ENCODE data around the gene CDK5RAP1.
A peak's percentile ranks its signal among the peaks of the same experiment; 100 is the strongest.
"Not testable (repeated sequence)": the region's sequence is repeated elsewhere in the genome, so short reads cannot be mapped to it uniquely, and the experiment has no call there.

CDK5RAP1 gene

DNA sequence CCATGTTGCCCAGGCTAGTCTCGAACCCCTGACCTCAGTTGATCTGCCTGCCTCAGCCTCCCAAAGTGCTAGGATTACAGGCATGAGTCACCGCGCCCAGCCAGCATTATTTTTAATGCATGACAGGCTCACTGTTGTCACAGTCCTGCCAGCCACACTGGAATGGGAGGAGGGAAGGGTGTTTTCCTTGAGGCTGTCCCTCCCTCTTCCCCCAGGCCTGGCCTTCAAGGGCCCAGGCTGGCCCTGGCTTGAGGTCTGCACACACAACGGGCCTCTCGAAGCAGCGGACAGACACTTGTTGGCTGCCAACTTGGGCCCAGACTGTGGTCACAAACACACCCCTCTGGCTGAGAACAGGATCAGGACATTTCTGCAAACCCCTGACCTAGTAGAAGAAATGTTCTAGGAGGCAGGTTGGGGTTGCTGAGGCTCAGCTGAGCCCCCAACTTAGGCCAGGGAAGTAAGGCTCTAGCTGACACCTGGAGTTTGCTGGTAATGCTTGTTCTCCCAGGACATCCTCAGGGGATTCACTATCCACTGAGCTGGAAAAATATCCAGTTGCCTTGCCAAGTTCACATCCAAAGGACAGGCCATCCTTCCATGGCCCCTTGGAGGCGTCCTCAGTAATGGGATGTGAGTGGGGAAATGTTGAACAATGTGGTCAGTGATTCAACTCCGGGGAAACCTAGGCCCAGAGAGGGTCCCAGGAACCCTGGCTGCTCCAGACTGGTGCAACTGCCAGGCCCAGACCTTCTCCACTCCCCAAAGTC lies 32.3 kb upstream of the CDK5RAP1 start:
- no peak overlapping the region for H3K4me3 ChIP-seq (replicated peaks; ENCODE audit: low read depth, low read length)
- TF ChIP-seq, protein P1, sequence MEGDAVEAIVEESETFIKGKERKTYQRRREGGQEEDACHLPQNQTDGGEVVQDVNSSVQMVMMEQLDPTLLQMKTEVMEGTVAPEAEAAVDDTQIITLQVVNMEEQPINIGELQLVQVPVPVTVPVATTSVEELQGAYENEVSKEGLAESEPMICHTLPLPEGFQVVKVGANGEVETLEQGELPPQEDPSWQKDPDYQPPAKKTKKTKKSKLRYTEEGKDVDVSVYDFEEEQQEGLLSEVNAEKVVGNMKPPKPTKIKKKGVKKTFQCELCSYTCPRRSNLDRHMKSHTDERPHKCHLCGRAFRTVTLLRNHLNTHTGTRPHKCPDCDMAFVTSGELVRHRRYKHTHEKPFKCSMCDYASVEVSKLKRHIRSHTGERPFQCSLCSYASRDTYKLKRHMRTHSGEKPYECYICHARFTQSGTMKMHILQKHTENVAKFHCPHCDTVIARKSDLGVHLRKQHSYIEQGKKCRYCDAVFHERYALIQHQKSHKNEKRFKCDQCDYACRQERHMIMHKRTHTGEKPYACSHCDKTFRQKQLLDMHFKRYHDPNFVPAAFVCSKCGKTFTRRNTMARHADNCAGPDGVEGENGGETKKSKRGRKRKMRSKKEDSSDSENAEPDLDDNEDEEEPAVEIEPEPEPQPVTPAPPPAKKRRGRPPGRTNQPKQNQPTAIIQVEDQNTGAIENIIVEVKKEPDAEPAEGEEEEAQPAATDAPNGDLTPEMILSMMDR (IDR thresholded peaks at IDR 0.05; ENCODE audit: low read length, missing control alignments): no peak
- no peak for DNase-seq (ENCODE audit: low read depth)

DNA sequence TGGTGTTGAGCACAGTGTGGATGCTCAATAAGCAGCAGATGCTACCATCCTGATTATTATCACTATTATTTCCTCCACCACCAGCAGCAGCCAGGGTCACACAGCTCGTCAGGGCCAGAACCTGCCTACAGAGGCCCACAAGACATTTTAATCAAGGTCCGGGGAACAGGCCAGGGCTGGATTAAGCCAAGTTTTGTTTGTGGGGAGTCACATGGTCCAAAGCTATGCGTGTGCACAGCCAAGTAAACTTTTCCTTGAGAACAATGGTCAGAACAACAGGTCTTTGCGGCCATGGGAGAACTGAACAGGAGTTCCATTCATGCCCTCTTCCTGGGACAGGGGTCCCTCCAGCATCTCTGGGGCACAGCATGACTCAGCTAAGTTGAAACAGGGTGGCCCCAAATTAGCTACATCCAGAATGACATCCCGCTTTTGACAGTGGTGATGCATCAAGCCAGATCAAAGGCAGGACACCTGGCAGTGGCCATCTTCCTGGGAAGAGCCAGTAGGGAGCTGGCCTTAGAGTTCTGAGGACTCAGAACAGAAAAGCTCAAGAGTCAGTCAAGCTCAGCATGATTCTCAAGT lies 30.6 kb upstream of the CDK5RAP1 start:
- H3K4me3 ChIP-seq (replicated peaks; ENCODE audit: low read depth, low read length): no peak overlapping the region
- TF ChIP-seq, protein P1 (IDR thresholded peaks at IDR 0.05; ENCODE audit: low read length, missing control alignments): no peak
- peak; percentile 31 for DNase-seq (ENCODE audit: low read depth)

DNA sequence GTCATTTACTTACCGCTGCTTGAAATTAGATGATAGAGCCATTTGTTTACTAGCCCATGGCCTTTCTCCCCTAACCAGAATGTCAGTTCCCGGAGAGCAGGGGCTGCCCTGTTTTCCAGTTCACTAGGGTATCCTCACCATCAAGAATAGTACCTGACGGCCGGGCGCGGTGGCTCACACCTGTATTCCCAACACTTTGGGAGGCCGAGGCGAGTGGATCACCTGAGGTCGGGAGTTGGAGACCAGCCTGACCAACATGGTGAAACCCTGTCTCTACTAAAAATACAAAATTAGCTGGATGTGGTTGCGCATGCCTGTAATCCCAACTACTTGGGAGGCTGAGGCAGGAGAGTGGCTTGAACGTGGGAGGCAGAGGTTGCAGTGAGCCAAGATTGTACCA lies 22.6 kb upstream of the CDK5RAP1 start:
- not testable (repeated sequence) for H3K4me3 ChIP-seq (replicated peaks; ENCODE audit: low read depth, low read length)

DNA sequence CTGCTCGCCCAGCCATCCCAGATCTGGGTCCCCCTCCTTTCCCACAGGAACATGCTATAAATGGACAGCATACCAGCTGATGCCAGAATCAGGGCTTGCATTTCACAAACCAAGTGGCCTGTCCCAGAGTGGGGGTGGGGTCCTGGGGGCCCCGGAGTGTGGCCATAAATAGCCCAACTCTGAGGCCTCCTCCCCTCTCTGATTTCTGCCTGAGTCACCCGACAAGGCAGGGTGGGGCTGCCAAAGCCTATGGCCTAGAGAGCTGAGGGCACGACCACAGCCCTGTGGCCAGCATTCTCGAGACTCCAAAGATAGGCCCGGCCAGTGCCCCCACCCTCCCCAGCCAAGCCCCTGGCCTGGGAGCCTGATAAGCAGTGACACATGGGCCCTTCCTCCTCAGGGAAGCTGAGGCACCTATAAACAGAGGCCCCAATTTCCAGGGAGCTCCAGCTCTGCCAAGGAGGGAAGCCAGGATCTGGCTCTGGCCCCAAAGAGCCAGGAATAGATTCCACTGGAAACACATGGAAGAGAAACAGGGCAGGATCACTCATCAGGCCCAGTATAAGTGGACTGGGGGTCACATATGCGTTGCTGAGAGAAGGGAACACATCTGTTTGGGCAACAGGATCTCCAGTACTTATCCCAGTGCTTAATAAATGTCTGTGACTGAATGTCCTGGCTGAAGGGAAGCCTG lies 22.0 kb upstream of the CDK5RAP1 start:
- TF ChIP-seq, protein P1 (IDR thresholded peaks at IDR 0.05; ENCODE audit: low read length, missing control alignments): no peak
- no peak overlapping the region for H3K4me3 ChIP-seq (replicated peaks; ENCODE audit: low read depth, low read length)
- peak; percentile 69 for DNase-seq (ENCODE audit: low read depth)

More for the DNA sequence above, 22.6 kb upstream of the CDK5RAP1 start:
- not testable (repeated sequence) for DNase-seq (ENCODE audit: low read depth)

DNA sequence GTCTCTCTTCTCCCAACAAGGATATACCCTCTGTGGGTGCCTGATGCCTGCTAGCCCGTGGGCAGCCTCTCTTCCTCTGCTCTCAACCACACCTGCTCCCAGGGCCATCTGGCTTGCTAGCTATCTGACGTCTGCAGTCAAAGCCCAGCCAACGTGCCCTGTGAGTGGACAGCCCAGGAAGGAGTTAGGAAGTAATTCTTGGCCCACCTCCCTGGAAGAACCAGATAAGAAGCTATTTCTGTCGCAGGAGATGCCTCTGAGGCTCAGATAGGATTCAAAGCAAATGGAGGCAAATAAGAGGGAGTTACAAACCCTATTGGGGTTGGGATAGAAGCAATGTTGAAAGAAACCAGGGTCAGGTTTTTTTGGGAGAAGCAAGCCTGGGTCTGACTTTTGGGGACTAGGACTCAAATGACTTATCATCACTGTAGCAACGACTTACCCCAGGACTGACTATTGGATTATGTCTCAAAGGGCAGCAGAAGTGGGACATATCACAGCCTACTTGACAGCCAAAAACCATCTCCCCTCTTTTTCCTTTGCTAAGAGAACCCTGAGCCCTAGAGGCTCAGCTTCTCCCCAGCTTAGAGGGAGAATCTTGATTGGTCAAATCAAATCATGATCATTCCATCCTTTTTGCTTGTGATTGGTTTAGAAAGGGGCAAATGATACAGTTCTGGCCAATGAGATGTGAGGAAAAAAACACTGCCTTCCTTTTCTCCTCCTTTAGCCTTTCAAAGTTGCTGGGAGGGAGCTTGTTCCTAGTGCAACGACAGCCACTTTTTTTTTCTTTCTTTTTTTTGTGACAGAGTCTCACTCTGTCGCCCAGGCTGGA lies 18.0 kb upstream of the CDK5RAP1 start:
- peak; percentile 74 for DNase-seq (ENCODE audit: low read depth)
- no peak overlapping the region for H3K4me3 ChIP-seq (replicated peaks; ENCODE audit: low read depth, low read length)
- TF ChIP-seq, protein P1 (IDR thresholded peaks at IDR 0.05; ENCODE audit: low read length, missing control alignments): no peak

DNA sequence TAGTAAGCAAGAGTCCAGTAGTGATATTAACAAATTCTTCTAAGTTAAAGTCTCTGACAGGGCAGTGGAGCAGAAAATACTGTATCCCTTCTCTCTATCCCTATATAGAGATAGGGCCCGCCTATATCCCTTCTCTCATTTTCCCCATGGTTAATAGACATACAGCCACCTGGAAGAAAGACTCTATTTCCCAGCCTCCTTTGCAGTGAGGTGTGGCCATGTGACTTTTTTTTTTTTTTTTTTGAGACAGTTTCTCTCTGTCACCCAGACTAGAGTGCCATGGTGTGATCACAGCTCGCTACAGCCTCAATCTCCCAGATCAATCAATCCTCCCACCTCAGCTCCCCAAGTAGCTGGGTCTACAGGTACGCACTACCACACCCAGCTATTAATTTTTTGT lies 16.7 kb upstream of the CDK5RAP1 start:
- H3K4me3 ChIP-seq (replicated peaks; ENCODE audit: low read depth, low read length): no peak overlapping the region
- TF ChIP-seq, protein P1 (IDR thresholded peaks at IDR 0.05; ENCODE audit: low read length, missing control alignments): no peak
- DNase-seq (ENCODE audit: low read depth): no peak

DNA sequence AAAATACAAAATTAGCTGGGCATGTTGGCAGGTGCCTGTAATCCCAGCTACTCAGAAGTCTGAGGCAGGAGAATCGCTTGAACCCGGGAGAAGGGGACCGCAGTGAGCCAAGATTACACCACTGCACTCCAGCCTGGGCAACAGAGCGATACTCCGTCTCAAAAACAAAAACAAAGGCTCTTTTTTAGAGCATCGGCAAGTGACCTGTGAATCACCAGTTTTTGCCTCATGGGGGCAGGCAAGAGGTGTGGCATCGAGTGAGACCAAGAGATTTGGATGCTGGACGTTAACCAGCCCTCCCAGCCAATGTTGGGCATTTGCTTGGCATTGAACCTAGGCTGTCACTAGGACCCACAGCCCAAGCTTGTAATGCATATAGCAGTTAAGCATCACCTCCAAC lies 14.6 kb upstream of the CDK5RAP1 start:
- TF ChIP-seq, protein P1 (IDR thresholded peaks at IDR 0.05; ENCODE audit: low read length, missing control alignments): peak; percentile 51
- DNase-seq (ENCODE audit: low read depth): peak; percentile 54
- no peak overlapping the region for H3K4me3 ChIP-seq (replicated peaks; ENCODE audit: low read depth, low read length)
